GM23248 (cell line): ENCODE measurements around the gene CPSF4L.

Experiments used
- EZH2 ChIP-seq: fragments of 200-600 bp; sonication (generic); IDR thresholded peaks from 2 replicates; pipeline ENCODE4 v1.6.1; 2018; ENCODE audit warnings: antibody characterized with exemption, mild to moderate bottlenecking; ENCODE audit not compliant: insufficient read depth, poor library complexity, severe bottlenecking
- EZH2phosphoT487 ChIP-seq: fragments of 200-600 bp; sonication (generic); IDR thresholded peaks from 2 replicates; pipeline ENCODE4 v1.6.1; 2018; ENCODE audit warnings: antibody characterized with exemption, moderate library complexity, mild to moderate bottlenecking, low read depth; ENCODE audit not compliant: insufficient read depth

GRCh38 chr17:73224663-73225305 lies 36.9 kb downstream of the CPSF4L start:
- no peak for TF ChIP-seq EZH2phosphoT487
- no peak for TF ChIP-seq EZH2
